Ishikawa (cell line): Measurements from ENCODE around the gene HEMGN.
A peak's percentile ranks its signal among the peaks of the same experiment; 100 is the strongest.

Source experiments
- CEBPB ChIP-seq: IDR thresholded peaks from 2 replicates; pipeline ENCODE4 v1.6.1; 2012
- CREB1 ChIP-seq: IDR thresholded peaks from 2 replicates; pipeline ENCODE4 v1.6.1; 2012; ENCODE audit warnings: low read depth
- EGR1 ChIP-seq: IDR thresholded peaks from 2 replicates; pipeline ENCODE4 v1.6.1; 2012
- EP300 ChIP-seq: IDR thresholded peaks from 2 replicates; pipeline ENCODE4 v1.6.1; 2012; ENCODE audit warnings: borderline replicate concordance
- NFIC ChIP-seq: IDR thresholded peaks from 2 replicates; pipeline ENCODE4 v1.6.1; 2012
- RAD21 ChIP-seq: IDR thresholded peaks from 2 replicates; pipeline ENCODE4 v1.6.1; 2012; ENCODE audit warnings: low read depth
- TAF1 ChIP-seq: IDR thresholded peaks from 2 replicates; pipeline ENCODE4 v1.6.1; 2012; ENCODE audit warnings: low read depth, mild to moderate bottlenecking
- TCF12 ChIP-seq: IDR thresholded peaks from 2 replicates; pipeline ENCODE4 v1.6.1; 2012; ENCODE audit warnings: low read depth
- TEAD4 ChIP-seq: IDR thresholded peaks from 2 replicates; pipeline ENCODE4 v1.6.1; 2012
- YY1 ChIP-seq: IDR thresholded peaks from 2 replicates; pipeline ENCODE4 v1.6.1; 2012; ENCODE audit warnings: low read depth
- ZBTB7A ChIP-seq: IDR thresholded peaks from 2 replicates; pipeline ENCODE4 v1.6.1; 2012; ENCODE audit warnings: low read depth
- TF ChIP-seq, protein P1 (sequence below): IDR thresholded peaks from 2 replicates; pipeline ENCODE4 v1.6.1; 2012; ENCODE audit warnings: low read depth, mild to moderate bottlenecking
- TF ChIP-seq, protein P2 (sequence below): IDR thresholded peaks from 2 replicates; pipeline ENCODE4 v1.6.1; 2012
- TF ChIP-seq, protein P3 (sequence below): IDR thresholded peaks from 2 replicates; pipeline ENCODE4 v1.6.1; 2012

Gene HEMGN

DNA sequence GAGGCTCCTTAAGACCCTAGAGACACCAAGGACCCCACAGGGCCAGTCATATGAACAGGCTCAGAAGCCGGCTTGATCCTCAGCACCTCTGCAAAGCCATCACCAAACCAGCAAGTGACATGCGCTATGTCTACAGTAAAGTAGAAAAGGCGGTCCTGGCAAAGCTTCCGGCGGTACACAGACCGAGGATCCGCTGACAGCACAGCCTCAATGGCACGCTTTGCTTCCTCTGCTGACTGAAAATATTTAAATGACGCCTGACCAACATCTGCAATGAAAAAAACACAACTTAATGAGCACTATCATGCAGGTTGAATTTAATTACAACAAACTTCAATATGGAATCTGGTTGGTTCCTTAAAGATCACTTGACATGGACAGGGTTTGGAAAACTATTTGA, 33.2 kb downstream of the HEMGN start:
- TF ChIP-seq, protein P1, sequence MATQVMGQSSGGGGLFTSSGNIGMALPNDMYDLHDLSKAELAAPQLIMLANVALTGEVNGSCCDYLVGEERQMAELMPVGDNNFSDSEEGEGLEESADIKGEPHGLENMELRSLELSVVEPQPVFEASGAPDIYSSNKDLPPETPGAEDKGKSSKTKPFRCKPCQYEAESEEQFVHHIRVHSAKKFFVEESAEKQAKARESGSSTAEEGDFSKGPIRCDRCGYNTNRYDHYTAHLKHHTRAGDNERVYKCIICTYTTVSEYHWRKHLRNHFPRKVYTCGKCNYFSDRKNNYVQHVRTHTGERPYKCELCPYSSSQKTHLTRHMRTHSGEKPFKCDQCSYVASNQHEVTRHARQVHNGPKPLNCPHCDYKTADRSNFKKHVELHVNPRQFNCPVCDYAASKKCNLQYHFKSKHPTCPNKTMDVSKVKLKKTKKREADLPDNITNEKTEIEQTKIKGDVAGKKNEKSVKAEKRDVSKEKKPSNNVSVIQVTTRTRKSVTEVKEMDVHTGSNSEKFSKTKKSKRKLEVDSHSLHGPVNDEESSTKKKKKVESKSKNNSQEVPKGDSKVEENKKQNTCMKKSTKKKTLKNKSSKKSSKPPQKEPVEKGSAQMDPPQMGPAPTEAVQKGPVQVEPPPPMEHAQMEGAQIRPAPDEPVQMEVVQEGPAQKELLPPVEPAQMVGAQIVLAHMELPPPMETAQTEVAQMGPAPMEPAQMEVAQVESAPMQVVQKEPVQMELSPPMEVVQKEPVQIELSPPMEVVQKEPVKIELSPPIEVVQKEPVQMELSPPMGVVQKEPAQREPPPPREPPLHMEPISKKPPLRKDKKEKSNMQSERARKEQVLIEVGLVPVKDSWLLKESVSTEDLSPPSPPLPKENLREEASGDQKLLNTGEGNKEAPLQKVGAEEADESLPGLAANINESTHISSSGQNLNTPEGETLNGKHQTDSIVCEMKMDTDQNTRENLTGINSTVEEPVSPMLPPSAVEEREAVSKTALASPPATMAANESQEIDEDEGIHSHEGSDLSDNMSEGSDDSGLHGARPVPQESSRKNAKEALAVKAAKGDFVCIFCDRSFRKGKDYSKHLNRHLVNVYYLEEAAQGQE, result no peak
- TF ChIP-seq TAF1 (no peak), TCF12 (no peak), EGR1 (no peak), TEAD4 (no peak), RAD21 (no peak)

DNA sequence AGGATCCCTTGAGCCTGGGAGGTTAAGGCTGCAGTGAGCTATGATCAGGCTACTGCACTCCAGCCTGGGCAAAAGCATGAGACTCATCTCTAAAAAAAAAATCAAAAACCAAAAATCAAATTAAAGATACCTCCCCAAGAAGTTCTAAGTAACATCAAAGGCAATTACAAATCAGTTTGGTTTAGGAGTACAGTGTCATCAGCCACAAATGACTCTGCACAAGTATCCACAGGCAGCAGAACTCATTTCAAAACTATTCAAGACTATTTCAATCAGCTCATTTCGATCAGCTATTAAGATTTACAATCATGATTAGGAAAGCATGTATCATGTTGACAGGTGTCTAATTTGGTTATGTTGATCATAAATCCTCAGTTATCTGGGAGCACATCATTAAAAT, 34.8 kb downstream of the HEMGN start:
- TF ChIP-seq, protein P1, result no peak
- TF ChIP-seq, protein P2, sequence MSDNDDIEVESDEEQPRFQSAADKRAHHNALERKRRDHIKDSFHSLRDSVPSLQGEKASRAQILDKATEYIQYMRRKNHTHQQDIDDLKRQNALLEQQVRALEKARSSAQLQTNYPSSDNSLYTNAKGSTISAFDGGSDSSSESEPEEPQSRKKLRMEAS, result no peak
- TF ChIP-seq TCF12, result no peak
- TF ChIP-seq, protein P3, sequence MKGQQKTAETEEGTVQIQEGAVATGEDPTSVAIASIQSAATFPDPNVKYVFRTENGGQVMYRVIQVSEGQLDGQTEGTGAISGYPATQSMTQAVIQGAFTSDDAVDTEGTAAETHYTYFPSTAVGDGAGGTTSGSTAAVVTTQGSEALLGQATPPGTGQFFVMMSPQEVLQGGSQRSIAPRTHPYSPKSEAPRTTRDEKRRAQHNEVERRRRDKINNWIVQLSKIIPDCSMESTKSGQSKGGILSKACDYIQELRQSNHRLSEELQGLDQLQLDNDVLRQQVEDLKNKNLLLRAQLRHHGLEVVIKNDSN, result no peak
- no peak for TF ChIP-seq EGR1
- no peak for TF ChIP-seq NFIC
- no peak for TF ChIP-seq YY1
- TF ChIP-seq CEBPB, result no peak
- no peak for TF ChIP-seq RAD21
- no peak for TF ChIP-seq EP300
- no peak for TF ChIP-seq CREB1
- no peak for TF ChIP-seq TEAD4
- no peak for TF ChIP-seq ZBTB7A
- TF ChIP-seq TAF1, result no peak

DNA sequence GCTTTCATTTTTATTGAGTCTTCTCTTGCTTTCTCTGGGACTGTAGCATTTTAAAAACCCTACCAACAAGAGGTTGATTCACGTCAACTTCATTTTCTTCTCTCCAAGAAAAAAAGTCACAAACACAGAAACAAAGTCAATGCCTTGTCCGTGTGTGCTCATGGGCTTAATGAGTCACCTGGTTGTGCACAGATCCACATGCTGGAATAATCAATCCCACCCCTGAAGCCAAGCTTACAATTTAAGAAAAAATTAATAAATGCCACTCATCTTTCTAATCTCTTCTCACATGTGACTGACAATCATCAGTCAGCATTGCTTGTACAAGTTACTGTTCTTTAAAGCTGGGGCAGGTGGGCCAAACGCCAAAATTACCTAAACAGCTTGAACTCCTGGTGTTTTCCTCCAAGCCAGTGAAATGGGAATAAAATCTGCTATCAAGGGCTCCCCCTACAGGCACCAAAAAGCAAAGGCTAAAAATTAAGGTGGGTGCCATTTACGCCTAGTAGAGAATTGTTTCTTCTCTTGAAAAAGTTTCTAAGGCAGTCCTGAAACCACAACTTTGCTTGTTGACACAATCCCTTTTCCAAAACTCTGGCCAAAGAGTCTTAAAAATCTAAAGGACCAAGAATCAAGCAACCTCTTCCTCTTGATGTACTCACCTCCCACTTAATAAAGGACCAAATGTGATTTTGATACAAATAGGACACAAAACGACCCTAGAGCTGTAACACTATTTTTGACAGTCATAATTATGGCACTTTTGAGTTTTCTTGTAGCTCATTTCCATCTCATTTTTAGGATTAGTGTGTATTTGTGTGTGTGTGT, 37.0 kb downstream of the HEMGN start:
- TF ChIP-seq, protein P3, result no peak
- peak; percentile 76 for TF ChIP-seq RAD21
- 0 out of 2 replicates have a peak, but pooled peaks have one; percentile 13 for TF ChIP-seq NFIC

DNA sequence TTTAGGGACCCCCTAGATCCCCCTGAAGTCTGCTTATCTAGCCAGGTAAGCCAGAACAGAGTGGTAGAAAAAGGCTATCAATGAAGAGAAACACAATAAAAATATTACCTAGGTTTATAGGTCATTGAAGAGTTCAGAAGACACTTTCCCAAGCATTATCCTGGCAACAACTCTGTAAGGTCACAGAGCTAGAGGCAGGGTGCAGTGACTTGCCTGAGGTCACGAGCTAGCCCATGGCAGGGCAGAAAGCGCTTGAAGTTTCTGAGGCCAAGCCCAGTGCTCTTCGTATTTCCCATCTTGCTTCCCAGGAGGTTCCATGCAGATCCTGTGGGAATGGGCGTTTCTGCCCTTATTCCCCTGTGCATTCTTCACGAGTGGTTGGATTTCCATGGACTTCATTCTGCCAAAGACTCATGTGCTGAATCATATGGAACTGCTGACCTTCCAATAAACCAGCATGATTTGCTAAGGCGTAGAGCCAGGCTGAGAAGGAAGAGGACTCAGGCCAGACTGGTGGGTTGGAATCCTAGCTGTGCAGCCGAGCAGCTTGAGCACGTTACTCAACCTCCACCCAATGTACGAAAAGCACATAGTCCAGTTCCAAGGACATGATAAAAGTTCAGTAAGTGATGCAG, 37.8 kb downstream of the HEMGN start:
- no peak for TF ChIP-seq RAD21
- TF ChIP-seq TAF1, result no peak
- TF ChIP-seq, protein P1, result no peak
- no peak for TF ChIP-seq EGR1
- TF ChIP-seq CREB1, result no peak
- TF ChIP-seq NFIC, result no peak

DNA sequence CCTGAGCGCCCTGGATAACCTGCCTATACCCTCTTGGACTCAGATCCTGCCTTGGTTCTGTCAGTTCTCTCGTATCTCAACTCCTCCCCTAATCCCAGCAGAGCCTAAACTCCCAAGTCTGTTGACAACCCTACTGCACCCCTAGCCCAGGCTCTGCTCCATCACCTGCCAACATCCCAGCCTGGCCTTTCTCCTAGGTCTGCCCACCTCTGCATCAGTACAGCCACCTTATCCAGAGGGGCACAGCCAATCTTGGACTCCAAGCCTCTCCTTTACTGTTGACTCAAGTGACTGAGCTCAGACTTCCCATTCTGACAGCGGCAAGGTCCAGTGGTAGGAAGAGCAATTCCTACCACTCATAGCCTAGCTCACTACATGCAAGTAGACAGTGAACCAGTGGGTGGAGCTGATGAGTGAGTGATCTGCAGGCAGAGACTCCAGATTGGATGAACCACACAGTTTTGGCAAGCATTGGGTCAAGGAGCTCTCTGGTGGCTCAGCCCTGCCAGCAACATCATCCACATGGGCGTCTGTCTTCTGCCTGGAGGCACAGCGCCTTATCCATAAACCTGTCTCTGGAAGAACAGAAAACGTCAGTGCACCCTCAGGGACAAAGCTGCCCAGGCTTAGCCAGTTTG, 42.2 kb downstream of the HEMGN start:
- TF ChIP-seq, protein P1, result no peak
- TF ChIP-seq YY1, result no peak
- TF ChIP-seq TCF12, result no peak
- TF ChIP-seq EP300, result no peak
